ENCODE measurements around the gene EFNA5.

DNA sequence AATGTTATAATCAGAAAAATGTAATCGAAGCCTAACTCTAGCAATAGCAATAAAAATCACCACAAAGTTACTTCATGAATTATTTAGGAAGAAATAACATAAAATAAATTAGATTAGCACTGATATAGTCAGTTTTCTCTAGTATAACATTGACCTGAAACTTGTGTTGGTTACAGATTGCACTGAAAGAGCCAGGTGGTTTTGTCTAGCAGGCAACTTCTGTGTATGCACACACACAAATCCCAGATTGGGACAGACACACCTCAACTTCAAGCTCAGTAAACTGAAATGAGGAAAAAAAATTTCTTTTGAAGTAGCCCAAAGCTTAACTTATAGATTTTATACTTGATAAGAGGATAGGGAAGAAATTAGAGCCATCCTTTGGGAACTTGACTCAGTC lies 129.3 kb downstream of the EFNA5 start:
- TF ChIP-seq EZH2 (IDR thresholded peaks at IDR 0.05; ENCODE audit: borderline replicate concordance, low read length), result no peak
- no peak for TF ChIP-seq CTCF (IDR thresholded peaks at IDR 0.05; ENCODE audit: low read length)

Data from OCI-LY1 (cell line).